Panc1 (cell line): ENCODE data around the gene ACADM. TPM values are rescaled to one million over a fixed set of nuclear protein-coding genes. Genes with fewer than 3 reads are reported as not detected.

Source experiments
- ATAC-seq: fragments of 200-7000 bp; cut with Tn5 transposase; 2 replicates; pipeline ENCODE4 v1.9.1; 2020; ENCODE audit warnings: mild to moderate bottlenecking, moderate library complexity
- BruUV-seq: library from RNA; stranded (reverse); fragments of 400-500 nt; replicated peaks from 2 replicates; lab custom pipeline; 2021; lab: Mats Ljungman, UMichigan
- CTCF ChIA-PET: fragments of 300-600 bp; sonication (Branson Sonifier 250); formaldehyde crosslinking; loops from one replicate; lab custom pipeline; 2022; ENCODE audit warnings: antibody characterized with exemption; lab: Charles Lee
- POLR2A ChIA-PET: fragments of 300-600 bp; sonication (Branson Sonifier 250); formaldehyde crosslinking; loops from one replicate; lab custom pipeline; 2022; ENCODE audit warnings: antibody characterized with exemption; lab: Charles Lee
- DNase-seq: peaks from one replicate; pipeline ENCODE4 v3.0.0-alpha.2; 2010; ENCODE audit warnings: low read depth, low spot score
- H3K27ac ChIP-seq: 2 replicates; pipeline ENCODE4 v1.5.1; 2011; ENCODE audit warnings: mild to moderate bottlenecking, low read length, inconsistent platforms
- H3K27me3 ChIP-seq: fragments of 200-500 bp; sonication (Bioruptor generic); 2 replicates; pipeline ENCODE4 v1.6.0; 2014; ENCODE audit warnings: low read length, inconsistent platforms; ENCODE audit not compliant: control insufficient read depth, insufficient read depth
- H3K36me3 ChIP-seq: fragments of 200-500 bp; sonication (Bioruptor generic); 2 replicates; pipeline ENCODE4 v1.5.1; 2014; ENCODE audit warnings: inconsistent platforms, mild to moderate bottlenecking, low read length, moderate library complexity; ENCODE audit not compliant: control insufficient read depth, insufficient read depth
- H3K4me1 ChIP-seq: 2 replicates; pipeline ENCODE4 v1.5.1; 2011; ENCODE audit warnings: inconsistent platforms, mild to moderate bottlenecking, low read length, moderate library complexity; ENCODE audit not compliant: control insufficient read depth, insufficient read depth
- H3K4me3 ChIP-seq, 2 experiments: 2 replicates each; pipeline ENCODE4 v1.5.1; 2011 to 2012; ENCODE audit warnings: low read depth in 2 of 2, low read length in 2 of 2, mild to moderate bottlenecking in 2 of 2, inconsistent platforms in 1 of 2, moderate library complexity in 1 of 2
- H3K9me3 ChIP-seq: fragments of 200-500 bp; sonication (Bioruptor generic); 2 replicates; pipeline ENCODE4 v1.5.1; 2014; ENCODE audit warnings: low read depth, mild to moderate bottlenecking, inconsistent platforms, low read length, moderate library complexity; ENCODE audit not compliant: control insufficient read depth, insufficient read depth
- CTCF ChIP-seq: fragments of 450-650 bp; IDR thresholded peaks from 2 replicates; pipeline ENCODE4 v1.5.1; 2017; ENCODE audit warnings: mild to moderate bottlenecking
- POLR2AphosphoS5 ChIP-seq: IDR thresholded peaks from 2 replicates; pipeline ENCODE4 v1.6.1; 2012; ENCODE audit warnings: mild to moderate bottlenecking, low read depth, low read length, moderate library complexity
- REST ChIP-seq, 2 experiments: IDR thresholded peaks; 2 replicates each; pipeline ENCODE4 v1.6.1; 2011 to 2012; ENCODE audit warnings: low read depth in 2 of 2, control low read depth in 1 of 2, low read length in 1 of 2, mild to moderate bottlenecking in 1 of 2, moderate library complexity in 1 of 2; ENCODE audit not compliant: insufficient read depth in 1 of 2
- SIN3A ChIP-seq: IDR thresholded peaks from 2 replicates; pipeline ENCODE4 v1.6.1; 2012; ENCODE audit warnings: low read depth, mild to moderate bottlenecking, low read length, moderate library complexity, borderline replicate concordance; ENCODE audit not compliant: insufficient read depth
- TCF7L2 ChIP-seq: IDR thresholded peaks from 2 replicates; pipeline ENCODE4 v1.6.1; 2011; ENCODE audit warnings: mild to moderate bottlenecking, low read depth, low read length, inconsistent platforms
- in situ Hi-C: cut with HindIII; loops from 2 replicates; pipeline ENCODE4 v1.10.0; 2016; ENCODE audit warnings: low sequenced_read_pairs, low pct_unique_long_range_greater_than_20kb
- intact Hi-C: fragments of 100-400 bp; cut with micrococcal nuclease; formaldehyde crosslinking; loops from one replicate; pipeline ENCODE4 v1.10.0; 2022; ENCODE audit not compliant: unreplicated experiment
- total RNA-seq: library from RNA; stranded (reverse); gene quantifications from one replicate; pipeline ENCODE4 v1.2.1, GENCODE V29; 2021; ENCODE audit not compliant: unreplicated experiment

The ACADM gene
- total RNA-seq, 1 experiment from 2014 or later: 57.2 TPM

GRCh38 chr1:75690547-75690946 is 34.0 kb upstream of the ACADM start:
- no peaks in the 10 kb centered on the region for H3K4me1 ChIP-seq
- BruUV-seq: no TSS peak
- TF ChIP-seq CTCF: no peak
- no peak for TF ChIP-seq TCF7L2
- TF ChIP-seq REST (IDR thresholded peaks at IDR 0.05; ENCODE audit: insufficient read depth in 1 of 2, low read depth in 2 of 2, low read length in 1 of 2): no peak
- TF ChIP-seq POLR2AphosphoS5: no peak
- H3K36me3 ChIP-seq: no peaks in the 10 kb centered on the region
- H3K4me3 ChIP-seq: no peak overlapping the region
- POLR2A ChIA-PET: no interaction called here
- intact Hi-C loops: no loop called here
- no peaks in the 10 kb centered on the region for H3K27me3 ChIP-seq
- no peak for DNase-seq
- no peak for ATAC-seq
- no peaks in the 10 kb centered on the region for H3K9me3 ChIP-seq
- in situ Hi-C loops: no loop called here
- no peak overlapping the region for H3K27ac ChIP-seq
- CTCF ChIA-PET: no interaction called here

- no TSS peak for BruUV-seq
- ATAC-seq (no peak), DNase-seq (no peak)
- Histone ChIP-seq H3K9me3 (no peaks in the 10 kb centered on the region), H3K4me3 (no peak overlapping the region), H3K4me1 (no peaks in the 10 kb centered on the region), H3K36me3 (no peaks in the 10 kb centered on the region), H3K27ac (no peak overlapping the region), H3K27me3 (no peaks in the 10 kb centered on the region)
- POLR2A ChIA-PET: no interaction called here
- TF ChIP-seq REST (IDR thresholded peaks at IDR 0.05; ENCODE audit: insufficient read depth in 1 of 2, low read depth in 2 of 2, low read length in 1 of 2) (no peak), POLR2AphosphoS5 (no peak), SIN3A (no peak), TCF7L2 (no peak), CTCF (no peak)
- intact Hi-C loops (no loop called here), in situ Hi-C loops (no loop called here)
- CTCF ChIA-PET: no interaction called here
These were observed 31.0 kb upstream of the ACADM start for GRCh38 chr1:75693551-75693950.
